Measurements from ENCODE around the gene ZC3H14.

DNA sequence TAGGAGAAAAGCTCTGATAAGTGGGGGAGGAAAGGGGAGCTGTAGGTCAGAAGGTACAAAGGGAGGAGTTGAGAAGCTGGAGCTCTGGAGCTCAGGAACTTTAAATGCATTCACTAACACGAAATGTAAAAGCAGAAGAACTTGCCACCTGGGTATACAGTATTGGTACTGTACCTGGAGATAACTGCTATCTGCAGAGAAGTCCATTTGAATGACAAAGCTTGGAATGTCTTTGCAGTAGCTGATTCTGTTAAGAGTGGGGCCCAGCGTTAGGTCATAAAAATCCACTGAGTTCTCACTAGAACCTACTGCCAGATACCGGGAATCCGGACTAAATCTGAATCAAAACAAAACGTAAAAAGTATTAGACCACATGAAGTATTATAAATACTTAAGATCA is 55.6 kb downstream of the ZC3H14 start:
- TF ChIP-seq, protein P1, sequence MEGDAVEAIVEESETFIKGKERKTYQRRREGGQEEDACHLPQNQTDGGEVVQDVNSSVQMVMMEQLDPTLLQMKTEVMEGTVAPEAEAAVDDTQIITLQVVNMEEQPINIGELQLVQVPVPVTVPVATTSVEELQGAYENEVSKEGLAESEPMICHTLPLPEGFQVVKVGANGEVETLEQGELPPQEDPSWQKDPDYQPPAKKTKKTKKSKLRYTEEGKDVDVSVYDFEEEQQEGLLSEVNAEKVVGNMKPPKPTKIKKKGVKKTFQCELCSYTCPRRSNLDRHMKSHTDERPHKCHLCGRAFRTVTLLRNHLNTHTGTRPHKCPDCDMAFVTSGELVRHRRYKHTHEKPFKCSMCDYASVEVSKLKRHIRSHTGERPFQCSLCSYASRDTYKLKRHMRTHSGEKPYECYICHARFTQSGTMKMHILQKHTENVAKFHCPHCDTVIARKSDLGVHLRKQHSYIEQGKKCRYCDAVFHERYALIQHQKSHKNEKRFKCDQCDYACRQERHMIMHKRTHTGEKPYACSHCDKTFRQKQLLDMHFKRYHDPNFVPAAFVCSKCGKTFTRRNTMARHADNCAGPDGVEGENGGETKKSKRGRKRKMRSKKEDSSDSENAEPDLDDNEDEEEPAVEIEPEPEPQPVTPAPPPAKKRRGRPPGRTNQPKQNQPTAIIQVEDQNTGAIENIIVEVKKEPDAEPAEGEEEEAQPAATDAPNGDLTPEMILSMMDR (IDR thresholded peaks at IDR 0.05; ENCODE audit: low read depth, low read length, missing input control) = no peak
- TF ChIP-seq RXRA (IDR thresholded peaks at IDR 0.05) = no peak
- TF ChIP-seq TAF1 (conservative IDR thresholded peaks at IDR 0.05) = no peak
- TF ChIP-seq, protein P2, sequence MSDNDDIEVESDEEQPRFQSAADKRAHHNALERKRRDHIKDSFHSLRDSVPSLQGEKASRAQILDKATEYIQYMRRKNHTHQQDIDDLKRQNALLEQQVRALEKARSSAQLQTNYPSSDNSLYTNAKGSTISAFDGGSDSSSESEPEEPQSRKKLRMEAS (IDR thresholded peaks at IDR 0.05) = no peak
- no peak for TF ChIP-seq RAD21 (IDR thresholded peaks at IDR 0.05)
- no peak for TF ChIP-seq GABPA (IDR thresholded peaks at IDR 0.05 in 1 of 2, conservative IDR thresholded peaks at IDR 0.05 in 1 of 2)
- no peak for TF ChIP-seq FOXA1 (IDR thresholded peaks at IDR 0.05)
- TF ChIP-seq JUND (IDR thresholded peaks at IDR 0.05) = no peak
- no peak for TF ChIP-seq SP1 (IDR thresholded peaks at IDR 0.05)
- TF ChIP-seq, protein P3, sequence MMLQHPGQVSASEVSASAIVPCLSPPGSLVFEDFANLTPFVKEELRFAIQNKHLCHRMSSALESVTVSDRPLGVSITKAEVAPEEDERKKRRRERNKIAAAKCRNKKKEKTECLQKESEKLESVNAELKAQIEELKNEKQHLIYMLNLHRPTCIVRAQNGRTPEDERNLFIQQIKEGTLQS (IDR thresholded peaks at IDR 0.05) = no peak
- TF ChIP-seq YY1 (IDR thresholded peaks at IDR 0.05) = no peak
